Mesothelial cell of epicardium (in vitro differentiated cells): ENCODE results near the gene SUCNR1. TPM values are rescaled to one million over a fixed set of nuclear protein-coding genes. Genes with fewer than 3 reads are reported as not detected.
"Not testable (repeated sequence)": the region's sequence is repeated elsewhere in the genome, so short reads cannot be mapped to it uniquely, and the experiment has no call there.

ENCODE experiments used
- DNase-seq, 2 experiments: peaks; one replicate each; pipeline ENCODE4 v3.0.0; 2021; ENCODE audit warnings: low spot score in 2 of 2; ENCODE audit not compliant: unreplicated experiment in 2 of 2
- H3K27ac Mint-ChIP-seq: 2 replicates; pipeline ENCODE4 v1.8.0; 2021; ENCODE audit warnings: mixed read lengths
- H3K27me3 Mint-ChIP-seq: 2 replicates; pipeline ENCODE4 v1.8.0; 2021; ENCODE audit warnings: low read depth, mixed read lengths
- H3K36me3 Mint-ChIP-seq: 2 replicates; pipeline ENCODE4 v1.8.0; 2021; ENCODE audit warnings: mixed read lengths
- H3K4me1 Mint-ChIP-seq: 2 replicates; pipeline ENCODE4 v1.8.0; 2021; ENCODE audit warnings: mixed read lengths
- H3K4me3 Mint-ChIP-seq: 2 replicates; pipeline ENCODE4 v1.8.0; 2021; ENCODE audit warnings: mild to moderate bottlenecking, moderate library complexity, mixed read lengths
- H3K9me3 Mint-ChIP-seq: 2 replicates; pipeline ENCODE4 v1.8.0; 2021; ENCODE audit warnings: mixed read lengths
- total RNA-seq: library from RNA; stranded (reverse); gene quantifications from 3 replicates; pipeline ENCODE4 v1.2.1, GENCODE V29; 2021
- TF ChIP-seq, protein P1 (sequence below): fragments of 200-600 bp; sonication (generic); IDR thresholded peaks from one replicate; pipeline ENCODE4 v1.5.0; 2021; ENCODE audit warnings: antibody characterized with exemption; ENCODE audit not compliant: unreplicated experiment

Gene SUCNR1
- total RNA-seq, 1 donor from 2014 or later = 0.13 TPM

DNA sequence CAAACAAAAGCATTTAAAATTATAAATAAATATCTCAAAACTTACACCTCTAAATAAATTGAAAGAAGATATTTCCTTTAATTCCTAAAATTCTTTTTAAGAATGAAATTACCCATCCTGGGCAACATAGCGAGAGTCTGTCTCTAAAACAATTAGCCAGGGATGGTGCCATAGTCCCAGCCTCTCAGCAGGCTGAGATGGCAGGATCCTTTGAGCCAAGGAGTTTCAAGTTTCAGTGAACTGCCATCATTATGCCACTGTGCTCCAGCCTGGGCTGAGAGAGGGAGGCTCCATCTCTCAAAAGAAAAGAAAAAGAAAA, 34.2 kb upstream of the SUCNR1 start:
- no peaks in the 10 kb centered on the region for H3K36me3 Mint-ChIP-seq
- TF ChIP-seq, protein P1, sequence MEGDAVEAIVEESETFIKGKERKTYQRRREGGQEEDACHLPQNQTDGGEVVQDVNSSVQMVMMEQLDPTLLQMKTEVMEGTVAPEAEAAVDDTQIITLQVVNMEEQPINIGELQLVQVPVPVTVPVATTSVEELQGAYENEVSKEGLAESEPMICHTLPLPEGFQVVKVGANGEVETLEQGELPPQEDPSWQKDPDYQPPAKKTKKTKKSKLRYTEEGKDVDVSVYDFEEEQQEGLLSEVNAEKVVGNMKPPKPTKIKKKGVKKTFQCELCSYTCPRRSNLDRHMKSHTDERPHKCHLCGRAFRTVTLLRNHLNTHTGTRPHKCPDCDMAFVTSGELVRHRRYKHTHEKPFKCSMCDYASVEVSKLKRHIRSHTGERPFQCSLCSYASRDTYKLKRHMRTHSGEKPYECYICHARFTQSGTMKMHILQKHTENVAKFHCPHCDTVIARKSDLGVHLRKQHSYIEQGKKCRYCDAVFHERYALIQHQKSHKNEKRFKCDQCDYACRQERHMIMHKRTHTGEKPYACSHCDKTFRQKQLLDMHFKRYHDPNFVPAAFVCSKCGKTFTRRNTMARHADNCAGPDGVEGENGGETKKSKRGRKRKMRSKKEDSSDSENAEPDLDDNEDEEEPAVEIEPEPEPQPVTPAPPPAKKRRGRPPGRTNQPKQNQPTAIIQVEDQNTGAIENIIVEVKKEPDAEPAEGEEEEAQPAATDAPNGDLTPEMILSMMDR = no peak

DNA sequence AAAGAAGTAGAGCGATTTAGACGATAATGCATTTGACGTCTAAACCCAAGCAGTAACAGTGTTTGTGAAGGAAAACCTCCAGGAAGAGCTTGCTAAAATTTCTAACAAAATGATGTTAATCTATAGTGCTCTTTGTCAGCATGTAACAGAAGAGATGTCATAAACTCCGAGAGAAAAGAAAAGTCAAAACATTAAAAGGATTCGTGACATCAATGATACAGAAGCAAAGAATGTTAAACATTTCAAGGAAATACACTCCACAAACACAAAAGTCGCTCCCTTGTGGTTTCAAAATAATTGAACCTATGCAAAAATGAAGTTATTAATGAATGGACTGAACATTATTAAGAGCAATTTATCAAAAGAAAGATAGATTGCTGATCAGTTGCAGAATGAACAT, 31.6 kb upstream of the SUCNR1 start:
- H3K9me3 Mint-ChIP-seq = peaks cover 2% of the 10 kb centered on the region
- no peak overlapping the region for H3K4me3 Mint-ChIP-seq
- peaks cover 14% of the 10 kb centered on the region for H3K4me1 Mint-ChIP-seq
- no peak for DNase-seq
- H3K27ac Mint-ChIP-seq = no peak overlapping the region
- no peaks in the 10 kb centered on the region for H3K36me3 Mint-ChIP-seq
- TF ChIP-seq, protein P1 = no peak
- H3K27me3 Mint-ChIP-seq = no peaks in the 10 kb centered on the region

More for the DNA sequence above, 34.2 kb upstream of the SUCNR1 start:
- Mint-ChIP-seq H3K27ac (no peak overlapping the region), H3K27me3 (no peaks in the 10 kb centered on the region), H3K9me3 (no peaks in the 10 kb centered on the region), H3K4me3 (no peak overlapping the region), H3K4me1 (peaks cover 22% of the 10 kb centered on the region)
- no peak for DNase-seq

DNA sequence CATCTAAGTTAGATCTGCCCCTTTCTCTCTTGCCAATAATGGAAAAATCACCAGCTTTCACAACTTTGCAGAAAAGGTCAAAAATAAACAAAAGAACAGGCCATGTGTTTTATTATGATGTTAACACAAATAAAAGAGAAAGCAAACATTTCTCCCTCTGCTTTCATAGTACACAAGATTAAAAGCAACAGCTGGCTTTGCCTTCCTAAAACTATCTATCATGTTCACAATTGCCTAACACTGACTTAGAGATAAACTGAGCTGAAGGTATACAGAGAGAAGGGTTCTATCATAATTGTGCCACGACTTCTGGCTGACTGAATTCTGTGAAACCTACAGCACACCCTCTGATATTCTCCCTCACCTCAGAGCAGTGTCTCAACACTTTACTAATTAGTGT, 30.2 kb upstream of the SUCNR1 start:
- Mint-ChIP-seq H3K27me3 (no peaks in the 10 kb centered on the region), H3K4me3 (no peak overlapping the region), H3K27ac (no peak overlapping the region), H3K36me3 (peaks cover 2% of the 10 kb centered on the region), H3K4me1 (peaks cover 7% of the 10 kb centered on the region), H3K9me3 (peaks cover 14% of the 10 kb centered on the region)
- TF ChIP-seq, protein P1 = no peak
- no peak for DNase-seq

DNA sequence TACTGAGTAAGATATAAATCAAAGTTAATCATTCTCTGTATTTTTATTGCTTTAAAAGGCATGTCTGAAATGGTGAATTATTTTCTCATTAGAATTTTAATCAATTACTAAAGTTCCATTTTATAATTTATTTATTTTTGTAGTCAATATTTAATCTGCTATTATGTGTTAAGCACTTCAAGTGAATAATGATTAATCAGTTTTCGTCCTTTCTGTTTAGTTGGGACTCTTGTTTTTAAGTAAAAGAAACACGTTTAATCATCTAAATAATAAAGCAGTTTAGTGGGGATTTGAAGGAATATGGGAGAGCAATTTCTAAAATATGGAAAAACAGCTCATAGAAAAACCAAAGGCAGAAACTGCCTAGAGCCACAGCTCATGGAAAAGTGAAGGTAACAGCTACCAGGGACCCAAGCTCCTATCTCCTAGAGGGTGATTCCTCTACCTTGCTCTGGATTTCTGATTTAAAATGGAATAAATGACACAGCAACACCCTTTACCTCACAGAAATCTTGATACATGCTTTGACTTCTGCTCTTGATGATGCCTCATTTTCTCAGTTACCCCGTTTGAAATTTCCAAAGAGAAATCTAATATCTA, 28.0 kb upstream of the SUCNR1 start:
- Mint-ChIP-seq H3K36me3 (peaks cover 14% of the 10 kb centered on the region), H3K4me3 (no peak overlapping the region), H3K9me3 (peaks cover 35% of the 10 kb centered on the region), H3K27me3 (no peaks in the 10 kb centered on the region), H3K27ac (no peak overlapping the region), H3K4me1 (peaks cover 7% of the 10 kb centered on the region)
- TF ChIP-seq, protein P1 = no peak
- DNase-seq = no peak

DNA sequence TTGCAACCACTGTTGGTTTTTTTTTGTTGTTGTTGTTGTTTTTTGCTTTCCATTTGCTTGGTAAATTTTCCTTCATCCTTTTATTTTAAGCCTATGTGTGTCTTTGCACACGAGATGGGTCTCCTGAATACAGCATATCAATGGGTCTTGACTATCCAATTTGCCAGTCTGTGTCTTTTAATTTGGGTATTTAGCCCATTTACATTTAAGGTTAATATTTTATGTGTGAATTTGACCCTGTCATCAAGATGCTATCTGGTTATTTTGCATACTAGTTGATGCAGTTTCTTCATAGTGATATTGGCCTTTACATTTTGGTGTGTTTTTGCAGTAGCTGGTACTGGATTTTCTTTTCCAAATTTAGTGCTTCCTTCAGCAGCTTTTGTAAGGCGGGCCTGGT, 23.4 kb upstream of the SUCNR1 start:
- Mint-ChIP-seq H3K36me3 (peaks cover 22% of the 10 kb centered on the region), H3K9me3 (peaks cover 56% of the 10 kb centered on the region)
- DNase-seq, H3K27ac Mint-ChIP-seq, H3K4me3 Mint-ChIP-seq, H3K4me1 Mint-ChIP-seq, H3K27me3 Mint-ChIP-seq: not testable (repeated sequence)

DNA sequence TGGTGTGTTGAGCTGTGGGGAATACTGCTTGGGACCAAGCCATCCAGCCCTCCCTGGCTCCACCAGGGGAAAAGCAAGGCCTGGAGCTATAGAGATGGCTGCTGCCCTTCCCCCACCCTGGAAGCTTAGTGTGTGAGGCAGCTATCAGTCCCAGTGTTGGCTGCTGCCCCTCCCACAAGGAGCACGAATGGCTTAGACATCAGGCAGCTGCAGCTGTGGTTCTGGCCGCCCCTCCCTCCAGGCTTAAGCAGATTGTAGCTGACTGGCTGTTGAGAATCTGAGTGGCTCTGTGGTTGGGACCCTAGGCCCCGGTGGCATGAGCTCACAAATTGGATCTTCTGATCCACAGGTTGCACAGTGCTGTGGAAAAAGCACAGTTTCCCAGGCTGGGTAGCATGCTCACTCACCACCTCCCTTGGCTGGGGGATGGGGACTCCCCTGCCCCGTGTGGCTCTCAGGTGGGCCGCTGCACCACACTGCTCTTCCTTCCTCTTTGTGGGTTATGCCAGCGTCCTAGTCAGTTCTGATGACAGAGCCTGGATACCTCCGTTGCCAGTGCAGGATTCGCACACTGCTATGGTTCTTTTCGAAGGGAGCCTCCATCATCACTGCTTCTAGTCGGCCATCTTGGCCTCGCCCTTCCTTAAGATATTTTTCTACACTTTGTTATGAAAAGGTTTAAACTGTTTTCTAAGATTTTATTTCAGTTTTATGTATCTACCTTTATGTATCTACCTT, 21.2 kb upstream of the SUCNR1 start:
- H3K27ac Mint-ChIP-seq = no peak overlapping the region
- peaks cover 9% of the 10 kb centered on the region for H3K4me1 Mint-ChIP-seq
- TF ChIP-seq, protein P1 = no peak
- H3K36me3 Mint-ChIP-seq = peaks cover 22% of the 10 kb centered on the region
- no peaks in the 10 kb centered on the region for H3K27me3 Mint-ChIP-seq
- DNase-seq = no peak
- H3K9me3 Mint-ChIP-seq = peaks cover 50% of the 10 kb centered on the region
- no peak overlapping the region for H3K4me3 Mint-ChIP-seq
